Germinal center (tissue), 1 donor: ENCODE data around the gene KNSTRN.

Experiments used
- DNase-seq: peaks from one replicate; pipeline ENCODE4 v3.0.0; 2012; ENCODE audit warnings: mixed read lengths, low spot score

The KNSTRN gene

GRCh38 chr15:40382580-40383456, at the start of gene KNSTRN:
KNSTRN (plus strand) TSS chr15:40382721; CDS start chr15:40382836, 115 bp downstream.
- DNase-seq, result peak; percentile 93

GRCh38 chr15:40333922-40334492, 48.5 kb upstream of the KNSTRN start:
- peak; percentile 41 for DNase-seq

- no peak for DNase-seq
Measured at GRCh38 chr15:40334541-40334940, 48.0 kb upstream of the KNSTRN start.

- no peak for DNase-seq
Measured at GRCh38 chr15:40334941-40335795, 47.4 kb upstream of the KNSTRN start.

- no peak for DNase-seq
Measured at GRCh38 chr15:40335938-40336743, 46.4 kb upstream of the KNSTRN start.

- DNase-seq, result peak; percentile 50
Measured at GRCh38 chr15:40336744-40337122, 45.8 kb upstream of the KNSTRN start.

GRCh38 chr15:40337597-40337996, 44.9 kb upstream of the KNSTRN start:
- no peak for DNase-seq

- DNase-seq, result peak; percentile 90
Measured at GRCh38 chr15:40338041-40338657, 44.4 kb upstream of the KNSTRN start.

- DNase-seq, result no peak
Measured at GRCh38 chr15:40338921-40339620, 43.5 kb upstream of the KNSTRN start.

- DNase-seq, result no peak
Measured at GRCh38 chr15:40339621-40339945, 42.9 kb upstream of the KNSTRN start.

- no peak for DNase-seq
Measured at GRCh38 chr15:40340038-40340739, 42.3 kb upstream of the KNSTRN start.

GRCh38 chr15:40340740-40341400, 41.7 kb upstream of the KNSTRN start, which contains the start of gene CCDC9B:
CCDC9B (minus strand) TSS chr15:40340939; CDS start chr15:40340819, 120 bp downstream.
- DNase-seq, result no peak

- no peak for DNase-seq
Measured at GRCh38 chr15:40342416-40343320, 39.9 kb upstream of the KNSTRN start.

- DNase-seq, result no peak
Measured at GRCh38 chr15:40343512-40343911, 39.0 kb upstream of the KNSTRN start.

- DNase-seq, result no peak
Measured at GRCh38 chr15:40344217-40344616, 38.3 kb upstream of the KNSTRN start.

- peak; percentile 85 for DNase-seq
Measured at GRCh38 chr15:40344631-40345120, 37.8 kb upstream of the KNSTRN start.

GRCh38 chr15:40345225-40345866, 37.2 kb upstream of the KNSTRN start:
- DNase-seq, result no peak
